NT2/D1 (cell line): ENCODE measurements around the gene CDYL.

Experiments
- SUZ12 ChIP-seq: IDR thresholded peaks from 2 replicates; pipeline ENCODE4 v1.6.1; 2011; ENCODE audit not compliant: insufficient read length, insufficient read depth; ENCODE audit errors: extremely low read depth
- YY1 ChIP-seq: IDR thresholded peaks from 2 replicates; pipeline ENCODE4 v1.6.1; 2011; ENCODE audit not compliant: insufficient read length, insufficient read depth
- ZNF274 ChIP-seq: IDR thresholded peaks from 2 replicates; pipeline ENCODE4 v1.6.1; 2011; ENCODE audit warnings: mild to moderate bottlenecking, low read depth, low read length

- no peak for TF ChIP-seq YY1
- TF ChIP-seq SUZ12, result no peak
- no peak for TF ChIP-seq ZNF274
Observed at GRCh38 chr6:4777394-4777935, 1.3 kb downstream of the CDYL start.
